SHP77 treated with DMSO at 0.1 percent for 48 hours (cell line): ENCODE measurements around the gene COL23A1.
"Not testable (repeated sequence)": the region's sequence is repeated elsewhere in the genome, so short reads cannot be mapped to it uniquely, and the experiment has no call there.

Source experiments
- DNase-seq: peaks from one replicate; lab custom pipeline; 2025; lab: John Stamatoyannopoulos, UW

The COL23A1 gene

GRCh38 chr5:178588769-178589168, 1.4 kb downstream of the COL23A1 start:
- DNase-seq: no peak

GRCh38 chr5:178587763-178588611, 2.2 kb downstream of the COL23A1 start:
- no peak for DNase-seq

GRCh38 chr5:178586396-178586795, 3.8 kb downstream of the COL23A1 start:
- DNase-seq: no peak

- not testable (repeated sequence) for DNase-seq
Observed at GRCh38 chr5:178585421-178585820, 4.8 kb downstream of the COL23A1 start.

GRCh38 chr5:178583279-178583678, 6.9 kb downstream of the COL23A1 start:
- DNase-seq: no peak

- no peak for DNase-seq
Observed at GRCh38 chr5:178582291-178582690, 7.9 kb downstream of the COL23A1 start.

GRCh38 chr5:178581621-178582020, 8.6 kb downstream of the COL23A1 start:
- no peak for DNase-seq

- no peak for DNase-seq
Observed at GRCh38 chr5:178580271-178580955, 9.8 kb downstream of the COL23A1 start.

- DNase-seq: no peak
Observed at GRCh38 chr5:178577944-178578343, 12.2 kb downstream of the COL23A1 start.

GRCh38 chr5:178577376-178577839, 12.8 kb downstream of the COL23A1 start:
- no peak for DNase-seq

GRCh38 chr5:178576591-178577351, 13.4 kb downstream of the COL23A1 start:
- no peak for DNase-seq

- DNase-seq: no peak
Observed at GRCh38 chr5:178573216-178573615, 17.0 kb downstream of the COL23A1 start.

GRCh38 chr5:178572617-178573016, 17.6 kb downstream of the COL23A1 start:
- DNase-seq: no peak

- DNase-seq: no peak
Observed at GRCh38 chr5:178569485-178569884, 20.7 kb downstream of the COL23A1 start.

GRCh38 chr5:178564811-178565550, 25.2 kb downstream of the COL23A1 start:
- no peak for DNase-seq

- DNase-seq: no peak
Observed at GRCh38 chr5:178564397-178564796, 25.8 kb downstream of the COL23A1 start.

GRCh38 chr5:178563621-178564020, 26.6 kb downstream of the COL23A1 start:
- no peak for DNase-seq

GRCh38 chr5:178561746-178562264, 28.4 kb downstream of the COL23A1 start:
- DNase-seq: no peak

GRCh38 chr5:178560911-178561310, 29.3 kb downstream of the COL23A1 start:
- no peak for DNase-seq

GRCh38 chr5:178557416-178557815, 32.8 kb downstream of the COL23A1 start:
- no peak for DNase-seq

- DNase-seq: no peak
Observed at GRCh38 chr5:178555771-178556211, 34.4 kb downstream of the COL23A1 start.
